Large intestine (tissue), 3 donors: ENCODE results near the gene ARL15. TPM values are rescaled to one million over a fixed set of nuclear protein-coding genes. Genes with fewer than 3 reads are reported as not detected.

Source experiments
- DNase-seq, 2 donors: peaks; one replicate each; pipeline versions ENCODE4 v3.0.0 to v3.0.0-alpha.2; 2013
- H3K27ac ChIP-seq: one replicate; pipeline ENCODE4 v1.5.1; 2013; ENCODE audit warnings: low read length
- H3K27me3 ChIP-seq: 2 replicates; pipeline ENCODE4 v1.6.1; 2013; ENCODE audit warnings: low read length; ENCODE audit not compliant: control insufficient read depth, insufficient read depth
- H3K36me3 ChIP-seq: 2 replicates; pipeline ENCODE4 v1.6.1; 2013; ENCODE audit warnings: low read length; ENCODE audit not compliant: control insufficient read depth, insufficient read depth
- H3K4me1 ChIP-seq: one replicate; pipeline ENCODE4 v1.6.1; 2013; ENCODE audit warnings: low read length; ENCODE audit not compliant: control insufficient read depth, insufficient read depth
- H3K4me3 ChIP-seq: one replicate; pipeline ENCODE4 v1.5.1; 2013; ENCODE audit warnings: low read length
- H3K9me3 ChIP-seq: one replicate; pipeline ENCODE4 v1.6.1; 2013; ENCODE audit warnings: mild to moderate bottlenecking, low read depth, low read length, moderate library complexity; ENCODE audit not compliant: control insufficient read depth
- WGBS: methylation state at CpG from one replicate; pipeline ENCODE4 v1.1.5; 2013; ENCODE audit warnings: low lambda C conversion rate; ENCODE audit not compliant: insufficient coverage; 5-methylcytosine and 5-hydroxymethylcytosine counted together
- polyA plus RNA-seq: library from polyadenylated mRNA; unstranded; fragments of 120-200 nt; gene quantifications from one replicate; pipeline ENCODE4 v1.2.1, GENCODE V29; 2013

ARL15 gene
- polyA plus RNA-seq, 1 donor = 41.5 TPM

DNA sequence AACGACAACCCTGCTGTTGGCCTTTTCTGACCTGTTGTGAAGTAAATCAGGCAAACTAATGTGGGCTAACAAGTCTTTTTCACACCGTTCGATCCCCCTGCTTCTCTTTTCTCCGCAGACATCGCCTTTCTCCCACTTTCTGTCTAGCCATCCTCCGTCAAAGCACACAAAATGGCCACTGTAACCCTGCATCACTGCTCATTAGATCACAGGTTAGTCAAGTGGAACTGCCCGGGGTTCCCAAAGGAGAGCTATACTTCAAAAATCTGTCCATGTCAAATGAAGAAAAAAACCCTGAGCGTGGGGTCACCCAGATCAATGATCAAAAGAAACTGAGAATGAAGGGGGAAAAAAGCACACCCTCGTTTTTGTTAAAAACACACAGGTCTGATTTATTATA is 212.1 kb downstream of the ARL15 start:
- WGBS = 97% methylated on average over 5 of the region's 9 CpGs

DNA sequence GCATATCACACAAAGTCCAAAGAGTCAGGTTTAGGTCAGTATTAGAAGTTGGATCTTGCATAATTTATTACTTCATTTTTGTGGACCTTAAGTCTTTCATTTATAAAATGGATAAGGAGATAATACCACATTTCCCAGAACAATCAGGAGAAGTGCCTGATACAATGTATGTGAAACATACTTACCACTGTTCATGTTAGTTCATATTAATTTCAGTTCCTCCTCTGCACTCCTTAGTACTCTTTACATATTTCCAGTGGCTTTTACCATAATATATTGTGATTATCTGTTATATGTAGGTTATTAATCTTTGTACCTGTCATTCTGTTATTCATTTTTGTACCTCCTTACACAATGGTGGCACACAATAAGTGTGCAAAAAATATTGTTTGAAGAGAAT is 214.4 kb downstream of the ARL15 start:
- Histone ChIP-seq H3K27me3 (no peaks in the 10 kb centered on the region), H3K4me1 (no peaks in the 10 kb centered on the region), H3K36me3 (no peaks in the 10 kb centered on the region), H3K9me3 (no peaks in the 10 kb centered on the region), H3K27ac (no peak overlapping the region), H3K4me3 (no peak overlapping the region)
- DNase-seq = peak in 1 of 2 donors; percentile 6

More for the DNA sequence above, 212.1 kb downstream of the ARL15 start:
- no peak for DNase-seq
- Histone ChIP-seq H3K27me3 (no peaks in the 10 kb centered on the region), H3K4me1 (no peaks in the 10 kb centered on the region), H3K4me3 (no peak overlapping the region), H3K9me3 (no peaks in the 10 kb centered on the region), H3K27ac (no peak overlapping the region), H3K36me3 (no peaks in the 10 kb centered on the region)

DNA sequence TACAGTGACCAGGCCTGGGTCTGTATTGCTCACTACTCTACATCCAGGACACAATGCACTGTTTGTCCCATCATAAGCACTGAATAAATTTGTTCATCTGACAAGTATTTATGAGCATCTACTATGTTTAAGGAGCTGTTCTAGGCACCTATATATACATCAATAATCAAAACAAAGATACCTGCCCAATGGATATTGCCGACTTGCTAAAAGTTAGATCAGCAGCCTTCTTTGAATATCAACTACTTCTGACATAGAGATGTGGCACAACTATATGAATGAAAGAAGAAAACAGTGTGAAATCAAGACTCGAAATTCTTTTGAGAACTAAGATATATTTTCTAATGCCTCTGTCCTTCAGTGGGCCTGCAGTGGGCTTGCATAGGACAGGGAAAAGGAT is 215.7 kb downstream of the ARL15 start:
- DNase-seq = no peak
- no peak overlapping the region for H3K4me3 ChIP-seq
- H3K9me3 ChIP-seq = no peaks in the 10 kb centered on the region
- H3K27ac ChIP-seq = no peak overlapping the region
- no CpG with 5 or more reads among the region's 2 CpGs for WGBS
- no peaks in the 10 kb centered on the region for H3K4me1 ChIP-seq
- no peaks in the 10 kb centered on the region for H3K27me3 ChIP-seq
- no peaks in the 10 kb centered on the region for H3K36me3 ChIP-seq

DNA sequence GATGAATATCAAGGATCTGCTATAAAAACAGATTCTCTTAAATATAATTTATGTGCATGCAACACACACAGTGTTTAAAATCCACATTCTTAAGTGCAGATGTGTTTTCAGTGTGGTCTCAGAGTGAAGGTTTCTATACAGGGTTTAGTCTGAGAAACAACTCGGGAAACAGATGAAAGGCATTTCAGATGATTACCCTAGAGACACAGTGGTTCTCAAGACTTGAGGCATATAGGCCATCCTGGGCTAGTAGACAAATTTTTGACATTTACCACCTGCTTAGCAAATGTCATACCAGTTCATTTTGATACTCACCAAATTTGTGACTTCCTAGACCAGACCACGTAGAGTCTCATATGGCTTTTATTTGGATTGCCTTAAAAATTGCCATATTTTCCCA is 216.5 kb downstream of the ARL15 start:
- WGBS = 100% methylated on average over 1 of the region's 2 CpGs
- Histone ChIP-seq H3K9me3 (no peaks in the 10 kb centered on the region), H3K27me3 (no peaks in the 10 kb centered on the region), H3K4me1 (no peaks in the 10 kb centered on the region), H3K4me3 (no peak overlapping the region), H3K27ac (no peak overlapping the region), H3K36me3 (no peaks in the 10 kb centered on the region)
- DNase-seq = no peak

DNA sequence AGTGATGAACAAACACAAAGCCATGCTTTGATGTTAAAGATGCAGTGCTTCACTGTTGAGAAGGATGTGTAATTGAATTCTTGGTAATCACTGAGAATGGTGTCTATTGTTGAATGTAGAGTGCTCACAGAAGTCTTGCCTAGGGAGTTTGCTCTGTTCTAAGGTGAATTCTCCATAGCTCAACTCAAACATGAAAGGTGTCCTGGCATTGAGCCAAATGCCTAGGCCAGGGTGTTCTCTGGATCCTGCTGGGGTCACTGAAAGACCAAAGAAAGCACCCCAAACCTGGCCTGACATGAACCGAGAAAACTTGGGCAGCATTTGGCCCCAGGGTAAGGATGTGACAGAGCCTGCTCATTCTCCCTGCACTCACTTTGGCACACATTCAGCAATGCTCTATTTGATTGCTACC is 217.3 kb downstream of the ARL15 start:
- no peaks in the 10 kb centered on the region for H3K4me1 ChIP-seq
- H3K27ac ChIP-seq = no peak overlapping the region

DNA sequence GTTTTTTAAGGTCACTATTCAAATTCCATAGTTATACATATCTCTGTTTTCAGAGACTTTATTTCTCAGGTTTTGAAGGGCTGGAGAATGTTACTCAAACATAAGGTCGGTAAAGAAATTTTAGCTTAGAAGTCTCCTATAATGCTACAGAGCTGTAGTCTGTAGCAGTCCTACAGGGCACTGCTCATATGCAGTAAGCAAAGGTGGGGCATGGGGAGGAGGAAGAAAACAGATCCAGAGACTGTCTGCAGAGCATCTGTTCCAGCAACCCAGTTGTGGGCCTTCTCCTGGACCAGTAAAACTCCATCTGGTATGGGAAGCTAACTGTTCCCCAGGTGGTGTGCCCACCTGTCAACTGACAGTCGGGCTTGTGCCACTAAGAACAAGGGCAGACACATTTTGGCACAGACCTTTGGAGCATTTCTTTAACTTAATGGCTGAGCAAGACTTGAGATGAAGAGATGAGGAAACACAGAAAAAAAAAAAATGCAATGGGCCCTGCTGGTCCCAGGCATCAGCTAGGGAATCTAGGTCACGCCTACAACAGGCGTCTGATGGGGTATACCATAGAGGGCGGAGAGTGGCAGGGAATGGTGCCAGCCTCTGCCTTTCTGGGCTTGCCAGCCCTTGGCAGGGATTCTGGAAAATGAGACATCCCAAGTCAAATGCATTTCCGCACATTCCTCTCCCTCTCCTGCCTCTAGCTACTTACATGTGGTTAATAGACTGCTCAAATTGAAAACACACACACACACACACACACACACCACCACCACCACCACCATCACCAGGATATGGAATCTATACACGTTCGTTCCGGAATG is 218.9 kb downstream of the ARL15 start:
- no peaks in the 10 kb centered on the region for H3K9me3 ChIP-seq
- no peaks in the 10 kb centered on the region for H3K4me1 ChIP-seq
- 100% methylated on average over 1 of the region's 9 CpGs for WGBS
- H3K36me3 ChIP-seq = no peaks in the 10 kb centered on the region
- no peak overlapping the region for H3K27ac ChIP-seq
- H3K27me3 ChIP-seq = no peaks in the 10 kb centered on the region
- no peak for DNase-seq
- no peak overlapping the region for H3K4me3 ChIP-seq

More for the DNA sequence above, 217.3 kb downstream of the ARL15 start:
- H3K4me3 ChIP-seq = no peak overlapping the region
- H3K36me3 ChIP-seq = no peaks in the 10 kb centered on the region
- WGBS = no CpG with 5 or more reads among the region's 1 CpG
- H3K9me3 ChIP-seq = no peaks in the 10 kb centered on the region
- H3K27me3 ChIP-seq = no peaks in the 10 kb centered on the region
- DNase-seq = no peak

DNA sequence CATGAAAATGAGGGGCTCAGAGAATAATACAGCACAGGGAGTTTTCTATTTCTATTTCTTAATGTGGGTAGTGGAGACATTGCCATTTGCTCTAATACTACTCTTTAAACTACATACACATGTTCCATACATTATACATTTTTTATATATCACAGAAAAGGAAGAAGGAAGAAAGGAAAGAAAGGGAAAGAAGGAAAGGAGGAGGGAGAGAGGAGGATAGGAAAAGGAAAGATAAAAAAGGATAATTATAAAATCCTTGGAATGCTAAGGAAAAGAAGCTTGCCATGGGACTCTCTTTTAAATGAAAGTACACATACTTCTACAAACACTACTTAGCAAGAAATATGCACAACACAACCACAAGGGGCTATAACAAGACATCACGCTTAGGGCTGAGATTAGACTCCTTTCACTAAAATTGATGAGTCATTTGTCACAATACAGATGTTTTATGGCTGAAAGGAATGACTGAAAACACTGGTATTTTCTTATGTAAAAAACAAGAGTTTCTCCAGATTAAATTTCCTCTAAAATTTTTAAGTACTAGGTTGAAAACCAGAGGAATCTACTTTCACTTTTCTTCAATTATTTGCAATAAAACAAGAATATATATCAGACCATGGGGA is 219.8 kb downstream of the ARL15 start:
- no CpG with 5 or more reads among the region's 1 CpG for WGBS
- Histone ChIP-seq H3K4me3 (no peak overlapping the region), H3K27ac (no peak overlapping the region), H3K27me3 (no peaks in the 10 kb centered on the region), H3K9me3 (no peaks in the 10 kb centered on the region), H3K36me3 (no peaks in the 10 kb centered on the region), H3K4me1 (no peaks in the 10 kb centered on the region)
- no peak for DNase-seq

DNA sequence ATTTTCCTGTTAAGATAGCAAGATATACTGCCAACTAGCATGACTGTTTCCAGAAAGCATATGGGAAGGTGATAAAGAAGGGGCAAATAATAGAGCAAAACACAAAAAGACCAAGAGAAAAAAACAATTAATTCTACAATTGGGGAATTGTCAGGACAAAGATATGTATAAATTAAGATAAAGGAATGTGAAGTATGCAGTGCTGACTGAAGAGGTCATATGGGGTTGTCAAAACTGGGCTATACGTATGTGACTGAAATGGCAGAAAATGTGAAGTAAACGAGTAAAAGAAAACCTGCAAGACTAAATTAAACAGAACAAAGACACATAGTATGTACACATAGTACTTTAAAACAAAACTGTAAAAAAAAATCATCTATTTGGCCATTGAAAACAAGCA is 222.3 kb downstream of the ARL15 start:
- H3K36me3 ChIP-seq = no peaks in the 10 kb centered on the region
- no peak overlapping the region for H3K27ac ChIP-seq
- no peak for DNase-seq
- WGBS = 85% methylated on average over 2 of the region's 2 CpGs
- no peaks in the 10 kb centered on the region for H3K9me3 ChIP-seq
- no peaks in the 10 kb centered on the region for H3K4me1 ChIP-seq
- no peaks in the 10 kb centered on the region for H3K27me3 ChIP-seq
- H3K4me3 ChIP-seq = no peak overlapping the region

DNA sequence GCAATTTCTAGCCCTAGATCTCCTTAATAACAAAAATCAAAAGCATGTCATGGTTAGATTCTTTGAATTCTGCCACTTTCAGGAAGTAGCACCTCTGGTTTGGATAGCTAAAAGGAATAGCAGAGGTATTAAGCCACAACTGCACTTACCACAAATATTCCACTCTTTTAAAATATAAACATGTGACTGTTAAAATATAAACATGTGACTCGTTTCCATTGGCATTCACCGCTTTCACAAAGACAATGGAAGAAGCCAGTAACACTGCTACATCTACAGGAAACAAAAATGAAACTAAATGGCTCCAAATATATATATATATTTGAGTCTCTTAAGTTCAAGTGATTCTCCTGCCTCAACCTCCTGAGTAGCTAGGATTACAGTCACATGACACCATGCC is 222.9 kb downstream of the ARL15 start:
- Histone ChIP-seq H3K4me3 (no peak overlapping the region), H3K27ac (no peak overlapping the region), H3K27me3 (no peaks in the 10 kb centered on the region), H3K9me3 (no peaks in the 10 kb centered on the region), H3K36me3 (no peaks in the 10 kb centered on the region), H3K4me1 (no peaks in the 10 kb centered on the region)
- no peak for DNase-seq
- no CpG with 5 or more reads among the region's 2 CpGs for WGBS

DNA sequence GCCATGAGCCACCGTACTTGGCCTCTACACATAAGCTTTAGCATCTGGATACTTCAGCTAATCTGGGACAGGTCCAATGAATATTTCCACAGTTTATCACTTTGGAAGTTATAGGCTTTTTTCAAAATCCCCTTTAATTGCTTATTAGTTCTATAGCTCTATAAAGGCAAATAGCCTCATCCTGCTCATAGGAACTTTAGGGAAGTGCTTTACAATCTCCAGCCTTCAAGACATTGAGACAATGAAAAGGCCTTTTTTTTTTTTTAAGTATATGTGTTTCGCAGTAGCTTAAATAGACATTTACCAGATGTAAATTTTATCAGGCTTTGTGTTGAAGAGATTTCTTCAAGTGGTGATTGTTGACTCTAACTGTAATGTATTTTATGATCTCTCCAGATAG is 224.2 kb downstream of the ARL15 start:
- no CpG with 5 or more reads among the region's 2 CpGs for WGBS
- DNase-seq = no peak
- Histone ChIP-seq H3K36me3 (no peaks in the 10 kb centered on the region), H3K9me3 (no peaks in the 10 kb centered on the region), H3K27me3 (no peaks in the 10 kb centered on the region), H3K27ac (no peak overlapping the region), H3K4me3 (no peak overlapping the region), H3K4me1 (no peaks in the 10 kb centered on the region)

DNA sequence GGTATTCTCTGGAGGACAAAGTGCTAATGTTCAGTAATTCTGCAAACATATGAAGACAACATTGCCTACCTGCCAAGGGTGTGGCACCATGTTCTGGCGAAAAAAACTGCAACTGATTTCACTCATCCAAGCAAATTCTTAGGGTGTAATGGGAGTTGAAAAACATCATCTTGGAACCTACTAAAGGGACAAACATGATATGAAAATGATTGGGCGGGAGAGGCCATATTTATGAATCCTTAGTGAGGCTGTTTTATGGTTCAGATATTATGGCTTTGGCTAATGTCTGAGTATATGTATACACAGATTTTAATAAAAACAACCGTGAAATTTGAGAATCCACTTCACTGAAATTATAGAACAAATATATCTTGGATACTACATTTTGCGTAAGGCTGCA is 225.7 kb downstream of the ARL15 start:
- Histone ChIP-seq H3K9me3 (no peaks in the 10 kb centered on the region), H3K27ac (no peak overlapping the region), H3K4me1 (no peaks in the 10 kb centered on the region), H3K4me3 (no peak overlapping the region), H3K27me3 (no peaks in the 10 kb centered on the region), H3K36me3 (no peaks in the 10 kb centered on the region)
- WGBS = 92% methylated on average over 2 of the region's 4 CpGs
- DNase-seq = no peak
